MM.1S (cell line): ENCODE results near the gene NBPF14.
A peak's percentile ranks its signal among the peaks of the same experiment; 100 is the strongest.
"Not testable (repeated sequence)": the region's sequence is repeated elsewhere in the genome, so short reads cannot be mapped to it uniquely, and the experiment has no call there.

Experiments used
- DNase-seq: peaks from one replicate; pipeline ENCODE4 v3.0.0-alpha.2; 2015
- H2AFZ ChIP-seq: fragments of 300-600 bp; sonication (generic); 2 replicates; pipeline ENCODE4 v1.6.0; 2016; ENCODE audit warnings: antibody characterized with exemption, low read length
- H3F3A ChIP-seq: fragments of 300-600 bp; sonication (generic); 2 replicates; pipeline ENCODE4 v1.6.1; 2016; ENCODE audit warnings: mild to moderate bottlenecking, antibody characterized with exemption, low read length, moderate library complexity, mixed read lengths; ENCODE audit not compliant: insufficient read depth
- H3K27ac ChIP-seq: fragments of 300-600 bp; sonication (generic); 2 replicates; pipeline ENCODE4 v1.5.1; 2016; ENCODE audit warnings: mild to moderate bottlenecking, low read length
- H3K27me3 ChIP-seq: fragments of 300-600 bp; sonication (generic); replicated peaks from 2 replicates; pipeline ENCODE4 v1.6.0; 2016; ENCODE audit warnings: low read length; ENCODE audit not compliant: insufficient read depth
- H3K36me3 ChIP-seq: fragments of 300-600 bp; sonication (generic); replicated peaks from 2 replicates; pipeline ENCODE4 v1.6.1; 2016; ENCODE audit warnings: mild to moderate bottlenecking, low read length, mixed read lengths; ENCODE audit not compliant: insufficient read depth
- H3K4me1 ChIP-seq: fragments of 300-600 bp; sonication (generic); 2 replicates; pipeline ENCODE4 v1.6.1; 2016; ENCODE audit warnings: low read length, mixed read lengths
- H3K4me2 ChIP-seq: fragments of 300-600 bp; sonication (generic); 2 replicates; pipeline ENCODE4 v1.6.0; 2016; ENCODE audit warnings: low read depth, low read length
- H3K4me3 ChIP-seq: fragments of 300-600 bp; sonication (generic); 2 replicates; pipeline ENCODE4 v1.5.1; 2016; ENCODE audit warnings: low read length, mixed read lengths
- H3K79me2 ChIP-seq: fragments of 300-600 bp; sonication (generic); 2 replicates; pipeline ENCODE4 v1.6.1; 2016; ENCODE audit warnings: mixed run types, low read length, mixed read lengths
- H3K9ac ChIP-seq: fragments of 300-600 bp; sonication (generic); 2 replicates; pipeline ENCODE4 v1.6.1; 2016; ENCODE audit warnings: low read length, mixed read lengths
- H3K9me2 ChIP-seq: fragments of 300-600 bp; sonication (generic); replicated peaks from 2 replicates; pipeline ENCODE4 v1.6.1; 2016; ENCODE audit warnings: mild to moderate bottlenecking, low read length, mixed read lengths; ENCODE audit not compliant: insufficient read depth
- H3K9me3 ChIP-seq: fragments of 300-600 bp; sonication (generic); replicated peaks from 2 replicates; pipeline ENCODE4 v1.6.1; 2016; ENCODE audit warnings: mild to moderate bottlenecking, low read length, mixed read lengths; ENCODE audit not compliant: insufficient read depth
- H4K20me1 ChIP-seq: fragments of 300-600 bp; sonication (generic); 2 replicates; pipeline ENCODE4 v1.6.1; 2016; ENCODE audit warnings: mild to moderate bottlenecking, low read length, moderate library complexity, mixed read lengths; ENCODE audit not compliant: insufficient read depth

The NBPF14 gene

DNA sequence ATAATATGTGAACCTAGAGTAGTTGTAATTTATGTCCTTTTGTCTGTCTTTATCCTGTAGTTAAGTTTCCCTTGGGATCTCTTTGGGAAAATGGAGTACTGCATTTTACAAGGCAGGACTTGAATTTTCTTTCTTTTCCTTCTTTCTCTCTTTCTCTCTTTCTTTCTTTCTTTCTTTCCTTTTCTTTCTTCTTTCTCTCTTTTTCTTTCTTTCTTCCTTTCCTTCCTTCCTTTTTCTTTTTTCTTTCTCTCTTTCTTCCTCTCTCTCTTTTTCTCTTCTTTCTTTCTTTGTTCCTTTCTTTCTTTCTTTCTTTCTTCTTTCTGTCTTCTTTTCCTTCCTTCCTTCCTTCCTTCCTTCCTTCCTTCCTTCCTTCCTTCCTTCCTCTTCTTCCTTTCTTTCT, 101.9 kb downstream of the NBPF14 start:
- not testable (repeated sequence) for H2AFZ ChIP-seq

DNA sequence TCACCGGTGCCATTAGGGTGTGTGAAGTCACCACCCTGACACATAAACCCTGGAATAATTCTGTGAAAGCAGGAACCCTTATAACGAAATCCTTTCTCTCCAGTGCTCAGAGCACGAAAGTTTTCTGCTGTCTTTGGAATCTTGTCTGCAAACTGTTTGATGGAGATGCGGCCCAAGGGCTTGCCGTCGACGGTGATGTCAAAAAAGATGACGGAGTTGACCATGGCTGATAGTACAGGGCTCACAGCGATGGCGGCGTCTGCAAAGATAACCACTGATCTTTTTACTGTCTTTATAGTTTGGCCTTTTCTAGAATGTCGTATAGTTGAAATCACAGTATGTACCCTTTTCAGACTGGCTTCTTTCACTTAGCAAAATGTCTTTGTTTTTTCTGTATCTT, 112.8 kb downstream of the NBPF14 start, which contains the start of gene PPIAL4G:
Gene PPIAL4G, minus strand, starts transcription at position 274 of the 400 bp plus-strand sequence. Its CDS starts 50 bp downstream, at position 224.
- not testable (repeated sequence) for H3K27me3 ChIP-seq, H4K20me1 ChIP-seq, H2AFZ ChIP-seq, H3K9me2 ChIP-seq, H3K4me1 ChIP-seq, H3K4me2 ChIP-seq, H3K9me3 ChIP-seq, H3K4me3 ChIP-seq, H3K9ac ChIP-seq, H3F3A ChIP-seq, H3K27ac ChIP-seq, H3K79me2 ChIP-seq, H3K36me3 ChIP-seq
- DNase-seq = peak; percentile 0

More for the DNA sequence above, 101.9 kb downstream of the NBPF14 start:
- H3K4me2 ChIP-seq, H3K27me3 ChIP-seq, H3K9ac ChIP-seq, H3K36me3 ChIP-seq, H4K20me1 ChIP-seq, H3K9me3 ChIP-seq, H3K79me2 ChIP-seq, DNase-seq, H3K4me1 ChIP-seq, H3K4me3 ChIP-seq, H3K27ac ChIP-seq, H3K9me2 ChIP-seq, H3F3A ChIP-seq: not testable (repeated sequence)
